Thyroid gland (tissue), 4 donors: ENCODE data around the gene DCAF6. TPM values are rescaled to one million over a fixed set of nuclear protein-coding genes. Genes with fewer than 3 reads are reported as not detected.

ENCODE experiments used
- DNase-seq, 2 donors: peaks; one replicate each; pipeline ENCODE4 v3.0.0-alpha.2; 2019
- H3K27ac ChIP-seq, 3 donors: fragments of 200-600 bp; sonication (generic); 1 replicate in 2 of 3; 2 replicates in 1 of 3; pipeline ENCODE4 v1.5.1; 2016 to 2019; ENCODE audit warnings: mild to moderate bottlenecking in 1 of 3, moderate library complexity in 1 of 3
- H3K27me3 ChIP-seq: fragments of 200-600 bp; sonication (generic); one replicate; pipeline ENCODE4 v1.5.1; 2019
- H3K36me3 ChIP-seq, 2 donors: fragments of 200-600 bp; sonication (generic); one replicate each; pipeline ENCODE4 v1.5.1; 2016 to 2019
- H3K4me1 ChIP-seq, 2 donors: fragments of 200-600 bp; sonication (generic); one replicate each; pipeline ENCODE4 v1.5.1; 2017 to 2019
- H3K4me3 ChIP-seq, 3 donors: fragments of 200-600 bp; sonication (generic); replicated peaks in 1 of 3; 1 replicate in 2 of 3; 2 replicates in 1 of 3; pipeline ENCODE4 v1.5.1; 2016; ENCODE audit warnings: mild to moderate bottlenecking in 1 of 3
- H3K9me3 ChIP-seq: fragments of 200-600 bp; sonication (generic); one replicate; pipeline ENCODE4 v1.5.1; 2017
- POLR2A ChIP-seq, 2 donors: fragments of 450-650 bp; IDR thresholded peaks; one replicate each; pipeline ENCODE4 v1.6.1; 2017; ENCODE audit warnings: antibody characterized with exemption in 2 of 2, mild to moderate bottlenecking in 2 of 2, moderate library complexity in 1 of 2
- WGBS, 2 donors: methylation state at CpG; one replicate each; pipeline ENCODE4 v1.1.5; 2017; 5-methylcytosine and 5-hydroxymethylcytosine counted together
- intact Hi-C: fragments of 100-400 bp; cut with DNase I; formaldehyde crosslinking; loops from one replicate; pipeline ENCODE4 v1.15.1; 2023
- total RNA-seq, 4 donors: library from RNA; depleted of rRNA; stranded (reverse); fragments of >200 nt; gene quantifications; one replicate each; pipeline ENCODE4 v1.2.3, GENCODE V29; 2016
- TF ChIP-seq, protein P1 (sequence below), 6 experiments: fragments of 200-600 bp in 3 of 6; fragments of 450-650 bp in 3 of 6; sonication (generic) in 3 of 6; IDR thresholded peaks; one replicate each; pipeline ENCODE4 v1.5.1; 2016 to 2019; ENCODE audit warnings: antibody characterized with exemption in 6 of 6, mild to moderate bottlenecking in 2 of 6, inconsistent platforms in 1 of 6, moderate library complexity in 1 of 6

DCAF6 gene
- total RNA-seq, 4 donors from 2014 or later = 73.7 to 88.7 (median 79.2) TPM

DNA sequence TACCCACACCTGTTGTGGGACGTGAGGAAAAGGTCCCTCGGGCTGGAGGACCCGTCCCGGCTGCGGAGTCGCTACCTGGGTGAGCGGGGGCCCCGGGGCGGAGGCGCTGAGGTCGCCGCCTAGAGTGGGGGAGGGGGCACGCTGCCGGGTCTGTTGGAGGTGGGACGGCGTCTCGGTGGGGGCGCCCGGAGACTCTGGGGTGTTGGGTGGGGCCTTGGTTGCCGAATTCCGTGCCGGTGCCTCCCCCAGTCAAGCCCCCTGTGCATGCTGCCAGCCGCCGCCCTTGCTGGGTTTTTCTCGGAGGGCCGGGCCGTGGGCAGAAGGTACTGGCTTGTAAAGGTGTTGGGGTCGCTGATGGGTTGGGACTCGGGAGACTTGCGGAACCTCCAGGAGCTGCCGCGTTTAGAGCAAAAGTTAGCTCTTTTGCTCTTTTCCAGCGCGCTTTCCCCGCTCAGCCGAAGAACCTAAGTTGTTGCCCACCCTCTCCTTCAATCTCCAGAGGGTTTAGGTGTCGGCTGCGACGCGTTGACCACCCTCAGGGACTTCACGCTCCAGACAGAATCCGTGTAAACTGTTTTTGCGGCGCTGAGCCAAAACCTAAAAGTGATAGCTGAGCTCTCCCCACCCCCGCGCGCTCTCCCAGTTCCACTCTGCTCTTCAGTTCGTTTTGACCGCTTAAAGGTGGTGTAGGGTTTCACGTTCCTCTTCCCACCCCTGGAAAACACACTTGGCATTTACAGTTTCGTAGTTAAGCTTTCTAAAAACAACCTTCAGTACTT, 636 bp downstream of the DCAF6 start, which contains the start of gene MPC2:
MPC2 (minus strand) TSS at position 143 of the 779 bp plus-strand sequence. CDS start 1,231 bp downstream, outside the sequence.
- DNase-seq = peak; percentile 81 to 82

DNA sequence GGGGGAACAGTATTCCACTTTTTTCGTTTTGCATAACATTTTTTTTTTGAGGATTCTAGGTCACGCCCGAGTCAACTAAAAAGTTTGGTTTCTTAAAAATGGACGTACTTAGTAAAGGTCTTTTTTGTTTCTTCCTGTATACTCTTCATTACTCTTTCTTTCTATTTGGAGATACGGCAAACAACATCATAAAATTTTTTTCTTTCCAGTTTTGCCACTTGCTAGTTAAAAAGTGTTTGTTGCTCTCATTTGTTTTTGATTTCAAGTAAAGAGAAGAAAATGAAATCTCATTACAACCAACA, 1.2 kb downstream of the DCAF6 start:
- Histone ChIP-seq H3K27ac (peak overlapping the region; percentile 87 to 99 (median 96)), H3K4me1 (peaks cover 27 to 34% of the 10 kb centered on the region in 2 donors), H3K36me3 (no peaks in the 10 kb centered on the region), H3K4me3 (peak overlapping the region; percentile 11 to 98 (median 90)), H3K9me3 (no peaks in the 10 kb centered on the region), H3K27me3 (no peaks in the 10 kb centered on the region)
- intact Hi-C loops = no loop called here
- TF ChIP-seq, protein P1, sequence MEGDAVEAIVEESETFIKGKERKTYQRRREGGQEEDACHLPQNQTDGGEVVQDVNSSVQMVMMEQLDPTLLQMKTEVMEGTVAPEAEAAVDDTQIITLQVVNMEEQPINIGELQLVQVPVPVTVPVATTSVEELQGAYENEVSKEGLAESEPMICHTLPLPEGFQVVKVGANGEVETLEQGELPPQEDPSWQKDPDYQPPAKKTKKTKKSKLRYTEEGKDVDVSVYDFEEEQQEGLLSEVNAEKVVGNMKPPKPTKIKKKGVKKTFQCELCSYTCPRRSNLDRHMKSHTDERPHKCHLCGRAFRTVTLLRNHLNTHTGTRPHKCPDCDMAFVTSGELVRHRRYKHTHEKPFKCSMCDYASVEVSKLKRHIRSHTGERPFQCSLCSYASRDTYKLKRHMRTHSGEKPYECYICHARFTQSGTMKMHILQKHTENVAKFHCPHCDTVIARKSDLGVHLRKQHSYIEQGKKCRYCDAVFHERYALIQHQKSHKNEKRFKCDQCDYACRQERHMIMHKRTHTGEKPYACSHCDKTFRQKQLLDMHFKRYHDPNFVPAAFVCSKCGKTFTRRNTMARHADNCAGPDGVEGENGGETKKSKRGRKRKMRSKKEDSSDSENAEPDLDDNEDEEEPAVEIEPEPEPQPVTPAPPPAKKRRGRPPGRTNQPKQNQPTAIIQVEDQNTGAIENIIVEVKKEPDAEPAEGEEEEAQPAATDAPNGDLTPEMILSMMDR (IDR thresholded peaks at IDR 0.05) = no peak
- no peak for TF ChIP-seq POLR2A (IDR thresholded peaks at IDR 0.05)
- WGBS, 2 donors = 0 to 1% methylated on average over 5 of the region's 5 CpGs
- DNase-seq = no peak

More for the DNA sequence above, 636 bp downstream of the DCAF6 start, which contains the start of gene MPC2:
- Histone ChIP-seq H3K36me3 (no peaks in the 10 kb centered on the region), H3K9me3 (no peaks in the 10 kb centered on the region), H3K4me1 (peaks cover 27 to 34% of the 10 kb centered on the region in 2 donors), H3K27ac (peak within 1 kb of the TSS; percentile 87 to 99 (median 96)), H3K4me3 (peak within 1 kb of the TSS; percentile 11 to 98 (median 90)), H3K27me3 (no peaks in the 10 kb centered on the region)
- 0% methylated on average over 19 to 23 of the region's 51 CpGs for WGBS, 2 donors
- intact Hi-C loops = no loop called here
- TF ChIP-seq POLR2A (IDR thresholded peaks at IDR 0.05) = peak in 1 of 2 donors; percentile 80
- TF ChIP-seq, protein P1 (IDR thresholded peaks at IDR 0.05) = no peak

GRCh38 chr1:167938080-167938636, 1.7 kb downstream of the DCAF6 start:
- Histone ChIP-seq H3K27ac (peak overlapping the region in 2 of 3 donors; percentile 96 to 99), H3K4me1 (peaks cover 27 to 30% of the 10 kb centered on the region in 2 donors), H3K9me3 (no peaks in the 10 kb centered on the region), H3K4me3 (peak overlapping the region in 2 of 3 donors; percentile 90 to 98), H3K27me3 (no peaks in the 10 kb centered on the region), H3K36me3 (no peaks in the 10 kb centered on the region)
- no peak for DNase-seq
- no peak for TF ChIP-seq POLR2A (IDR thresholded peaks at IDR 0.05)
- TF ChIP-seq, protein P1 (IDR thresholded peaks at IDR 0.05) = no peak
- WGBS, 2 donors = 50 to 52% methylated on average over 5 of the region's 5 CpGs
- intact Hi-C loops = no loop called here

GRCh38 chr1:167940264-167940663, 3.8 kb downstream of the DCAF6 start:
- TF ChIP-seq, protein P1 (IDR thresholded peaks at IDR 0.05) = no peak
- no peak for TF ChIP-seq POLR2A (IDR thresholded peaks at IDR 0.05)
- Histone ChIP-seq H3K27me3 (no peaks in the 10 kb centered on the region), H3K4me3 (no peak overlapping the region), H3K27ac (no peak overlapping the region), H3K9me3 (no peaks in the 10 kb centered on the region), H3K36me3 (no peaks in the 10 kb centered on the region), H3K4me1 (peaks cover 12 to 13% of the 10 kb centered on the region in 2 donors)
- WGBS, 2 donors = 96 to 100% methylated on average over 2 of the region's 2 CpGs
- DNase-seq = no peak
- intact Hi-C loops = no loop called here

DNA sequence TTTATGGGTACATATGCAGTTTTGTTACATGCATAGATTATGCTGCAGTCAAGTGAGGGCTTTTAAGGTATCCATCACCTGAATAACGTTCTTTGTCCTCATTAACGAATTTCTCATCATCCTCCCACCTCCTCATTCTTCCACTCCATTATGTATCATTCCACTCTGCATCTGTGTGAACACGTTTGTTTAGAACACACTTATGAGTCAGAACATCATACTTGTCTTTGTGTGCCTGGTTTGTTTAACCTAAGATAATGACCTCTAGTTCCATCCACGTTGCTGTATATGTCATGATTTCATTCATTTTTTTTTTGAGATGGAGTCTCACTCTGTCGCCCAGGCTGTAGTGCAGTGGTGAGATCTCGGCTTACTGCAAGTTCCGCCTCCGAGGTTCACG, 7.1 kb downstream of the DCAF6 start:
- DNase-seq = no peak
- Histone ChIP-seq H3K27ac (no peak overlapping the region), H3K9me3 (no peaks in the 10 kb centered on the region), H3K36me3 (no peaks in the 10 kb centered on the region), H3K4me1 (peaks cover 10 to 11% of the 10 kb centered on the region in 2 donors), H3K27me3 (no peaks in the 10 kb centered on the region), H3K4me3 (no peak overlapping the region)
- WGBS, 2 donors = 89 to 96% methylated on average over 9 of the region's 9 CpGs
- intact Hi-C loops = no loop called here
- TF ChIP-seq, protein P1 (IDR thresholded peaks at IDR 0.05) = no peak
- no peak for TF ChIP-seq POLR2A (IDR thresholded peaks at IDR 0.05)
